SK-N-MC (cell line): ENCODE measurements around the gene CSF1R.
A peak's percentile ranks its signal among the peaks of the same experiment; 100 is the strongest.
"Not testable (repeated sequence)": the region's sequence is repeated elsewhere in the genome, so short reads cannot be mapped to it uniquely, and the experiment has no call there.

ENCODE experiments used
- DNase-seq: peaks from one replicate; pipeline ENCODE4 v3.0.0-alpha.2; 2011; ENCODE audit warnings: low read depth, low spot score
- H3K27ac ChIP-seq: fragments of 200-600 bp; sonication (generic); 2 replicates; pipeline ENCODE4 v1.5.1; 2016; ENCODE audit warnings: mixed run types
- H3K36me3 ChIP-seq: fragments of 200-600 bp; sonication (generic); 2 replicates; pipeline ENCODE4 v1.6.1; 2017; ENCODE audit warnings: antibody characterized with exemption, low read length, mixed read lengths; ENCODE audit not compliant: insufficient read depth
- H3K4me3 ChIP-seq: fragments of 200-600 bp; sonication (generic); 2 replicates; pipeline ENCODE4 v1.5.1; 2016
- H3K9ac ChIP-seq: fragments of 200-600 bp; sonication (generic); 2 replicates; pipeline ENCODE4 v1.8.0; 2017; ENCODE audit warnings: mixed run types, mixed read lengths; ENCODE audit not compliant: insufficient read length
- H3K9me3 ChIP-seq: fragments of 200-600 bp; sonication (generic); 2 replicates; pipeline ENCODE4 v1.6.1; 2017; ENCODE audit warnings: low read depth, mild to moderate bottlenecking, antibody characterized with exemption, low read length, moderate library complexity, mixed read lengths
- EZH2 ChIP-seq: fragments of 200-600 bp; sonication (generic); IDR thresholded peaks from one replicate; pipeline ENCODE4 v1.6.1; 2017; ENCODE audit warnings: antibody characterized with exemption
- FOXP2 ChIP-seq: optimal IDR thresholded peaks from 2 replicates; pipeline ENCODE3; 2011; ENCODE audit warnings: mild to moderate bottlenecking, moderate library complexity; ENCODE audit not compliant: insufficient read depth; ENCODE audit errors: extremely low read length, control extremely low read depth
- POLR2AphosphoS5 ChIP-seq: IDR thresholded peaks from 2 replicates; pipeline ENCODE4 v1.6.1; 2012; ENCODE audit warnings: mild to moderate bottlenecking, low read depth, low read length, borderline replicate concordance

The CSF1R gene

DNA sequence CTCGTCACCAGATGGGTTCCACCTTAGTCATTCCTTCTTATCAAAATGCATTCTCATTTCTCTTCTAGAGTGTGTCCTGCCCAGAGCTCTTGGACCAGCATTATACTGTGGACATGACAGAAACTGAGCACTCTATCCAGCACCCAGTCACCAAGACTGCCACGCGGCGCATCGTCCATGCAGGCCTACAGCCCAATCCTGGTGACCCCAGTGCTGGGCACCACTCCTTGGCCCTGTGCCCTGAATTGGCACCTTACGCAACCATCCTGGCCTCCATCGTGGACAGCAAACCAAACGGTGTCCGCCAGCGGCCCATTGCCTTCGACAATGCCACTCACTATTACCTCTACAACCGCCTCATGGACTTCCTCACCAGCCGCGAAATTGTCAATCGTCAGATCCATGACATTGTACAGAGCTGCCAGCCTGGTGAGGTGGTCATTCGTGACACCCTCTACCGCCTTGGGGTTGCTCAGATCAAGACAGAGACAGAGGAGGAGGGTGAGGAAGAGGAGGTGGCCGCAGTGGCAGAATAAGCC, 34.6 kb downstream of the CSF1R start:
- Histone ChIP-seq H3K9ac (no peak overlapping the region), H3K4me3 (no peak overlapping the region), H3K27ac (no peak overlapping the region), H3K36me3 (peaks cover 64% of the 10 kb centered on the region), H3K9me3 (no peaks in the 10 kb centered on the region)
- DNase-seq, result no peak
- TF ChIP-seq FOXP2 (no peak), POLR2AphosphoS5 (no peak)

DNA sequence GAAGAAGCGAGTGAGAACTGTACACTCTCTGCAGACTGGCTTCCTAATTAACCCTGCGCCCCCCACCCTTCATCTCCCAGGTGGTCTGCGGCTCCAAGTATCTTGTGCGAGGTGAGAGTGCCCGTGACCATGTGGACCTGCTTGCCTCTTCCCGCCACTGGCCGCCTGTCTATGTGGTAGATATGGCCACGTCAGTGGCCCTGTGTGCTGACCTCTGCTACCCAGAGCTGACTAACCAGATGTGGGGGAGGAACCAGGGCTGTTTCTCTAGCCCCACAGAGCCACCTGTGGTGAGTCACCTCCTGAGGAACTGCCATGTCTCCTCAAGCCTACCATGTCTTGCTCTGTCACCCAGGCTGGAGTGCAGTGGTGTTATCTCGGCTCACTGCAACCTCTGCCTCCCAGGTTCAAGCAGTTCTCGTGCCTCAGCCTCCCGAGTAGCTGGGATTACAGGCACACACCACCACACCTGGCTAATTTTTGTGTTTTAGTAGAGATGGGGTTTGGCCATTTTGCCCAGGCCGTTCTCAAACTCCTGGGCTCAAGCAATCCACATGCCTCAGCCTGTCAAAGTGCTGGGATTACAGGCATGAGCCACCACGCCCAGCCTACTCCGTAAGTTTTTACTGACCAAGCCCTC, 36.1 kb downstream of the CSF1R start:
- not testable (repeated sequence) for DNase-seq, H3K4me3 ChIP-seq, H3K9me3 ChIP-seq, H3K9ac ChIP-seq, H3K27ac ChIP-seq
- H3K36me3 ChIP-seq, result peaks cover 75% of the 10 kb centered on the region

GRCh38 chr5:150046031-150046430, 40.3 kb downstream of the CSF1R start:
- Histone ChIP-seq H3K27ac (no peak overlapping the region), H3K9me3 (no peaks in the 10 kb centered on the region), H3K4me3 (no peak overlapping the region), H3K36me3 (peaks cover 92% of the 10 kb centered on the region), H3K9ac (no peak overlapping the region)
- no peak for DNase-seq
- TF ChIP-seq FOXP2 (no peak), POLR2AphosphoS5 (no peak), EZH2 (no peak)

- no peak overlapping the region for H3K4me3 ChIP-seq
- H3K9me3 ChIP-seq, result no peaks in the 10 kb centered on the region
- peaks cover 92% of the 10 kb centered on the region for H3K36me3 ChIP-seq
- no peak for TF ChIP-seq FOXP2
- TF ChIP-seq EZH2, result no peak
- no peak for TF ChIP-seq POLR2AphosphoS5
- H3K9ac ChIP-seq, result no peak overlapping the region
- no peak overlapping the region for H3K27ac ChIP-seq
- DNase-seq, result no peak
Observed at GRCh38 chr5:150045549-150045948, 40.8 kb downstream of the CSF1R start.

- Histone ChIP-seq H3K4me3 (peak overlapping the region; percentile 15; the same call in 1 of the 2 replicates), H3K9me3 (no peaks in the 10 kb centered on the region), H3K36me3 (peaks cover 90% of the 10 kb centered on the region), H3K27ac (peak overlapping the region; percentile 87; the same call in 1 of the 2 replicates), H3K9ac (no peak overlapping the region)
- no peak for DNase-seq
- TF ChIP-seq FOXP2 (no peak), POLR2AphosphoS5 (no peak), EZH2 (no peak)
Observed at GRCh38 chr5:150044712-150045111, 41.6 kb downstream of the CSF1R start.

DNA sequence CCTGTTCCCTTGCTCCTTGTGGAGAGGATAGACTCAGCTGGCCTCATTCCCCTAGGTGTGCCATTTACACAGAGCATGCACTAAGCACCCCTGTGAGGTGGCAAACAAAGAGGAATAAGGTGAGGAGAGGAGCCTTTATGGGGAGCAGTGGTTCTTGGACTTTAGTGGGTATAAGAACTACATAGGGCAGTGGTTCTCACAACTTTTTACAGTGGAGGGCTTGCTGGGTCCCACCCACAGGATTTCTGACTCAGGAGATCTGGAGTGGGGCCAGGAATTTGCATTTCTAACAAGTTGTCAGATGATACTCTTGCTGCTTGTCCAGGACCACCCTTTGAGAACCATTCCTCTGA, 42.0 kb downstream of the CSF1R start:
- Histone ChIP-seq H3K9me3 (no peaks in the 10 kb centered on the region), H3K36me3 (peaks cover 89% of the 10 kb centered on the region), H3K4me3 (peak overlapping the region; percentile 15; the same call in 1 of the 2 replicates), H3K27ac (peak overlapping the region; percentile 87), H3K9ac (no peak overlapping the region)
- peak; percentile 16 for DNase-seq
- TF ChIP-seq EZH2 (no peak), FOXP2 (no peak), POLR2AphosphoS5 (no peak)

GRCh38 chr5:150043657-150044328, 42.6 kb downstream of the CSF1R start:
- H3K9me3 ChIP-seq, result no peaks in the 10 kb centered on the region

GRCh38 chr5:150042459-150042858, 43.9 kb downstream of the CSF1R start:
- Histone ChIP-seq H3K9me3 (no peaks in the 10 kb centered on the region), H3K4me3 (no peak overlapping the region), H3K9ac (no peak overlapping the region), H3K36me3 (peaks cover 87% of the 10 kb centered on the region), H3K27ac (no peak overlapping the region)
- DNase-seq, result no peak
- TF ChIP-seq POLR2AphosphoS5 (no peak), FOXP2 (no peak), EZH2 (no peak)

More at GRCh38 chr5:150043657-150044328, 42.6 kb downstream of the CSF1R start:
- TF ChIP-seq EZH2, result no peak
- TF ChIP-seq POLR2AphosphoS5, result no peak
- TF ChIP-seq FOXP2, result no peak
- Histone ChIP-seq H3K27ac (peak overlapping the region; percentile 87), H3K36me3 (peaks cover 88% of the 10 kb centered on the region), H3K9ac (no peak overlapping the region), H3K4me3 (peak overlapping the region; percentile 15; the same call in 1 of the 2 replicates)
- no peak for DNase-seq

DNA sequence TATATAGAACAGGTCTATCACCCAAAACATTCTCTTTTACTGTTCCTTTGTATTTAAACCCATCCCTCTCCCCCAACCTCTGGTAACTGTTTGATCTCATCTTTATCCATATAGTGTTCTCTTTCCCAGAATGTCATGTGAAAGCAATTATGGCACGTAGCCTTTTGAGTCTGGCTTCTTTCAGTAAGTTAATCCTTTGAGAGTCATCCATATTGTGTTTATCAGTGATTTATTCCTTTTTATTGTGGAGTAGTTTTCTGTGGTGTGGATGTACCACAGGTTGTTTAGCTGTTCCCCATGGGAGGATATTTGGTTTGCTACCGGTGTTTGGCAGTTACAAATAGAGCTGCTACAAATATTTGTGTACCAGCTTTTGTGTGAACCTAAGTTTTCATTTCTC, 47.8 kb downstream of the CSF1R start:
- H3K9me3 ChIP-seq, result no peaks in the 10 kb centered on the region
- DNase-seq, result no peak
- H3K9ac ChIP-seq, result no peak overlapping the region
- H3K4me3 ChIP-seq, result no peak overlapping the region
- H3K36me3 ChIP-seq, result peaks cover 90% of the 10 kb centered on the region
- no peak for TF ChIP-seq EZH2
- TF ChIP-seq POLR2AphosphoS5, result no peak
- TF ChIP-seq FOXP2, result no peak
- H3K27ac ChIP-seq, result no peak overlapping the region
